ENCODE results near the gene MKKS.
"Not testable (repeated sequence)": the region's sequence is repeated elsewhere in the genome, so short reads cannot be mapped to it uniquely, and the experiment has no call there.

The MKKS gene

GRCh38 chr20:10411673-10412072, 22.3 kb downstream of the MKKS start:
- no peaks in the 10 kb centered on the region for H3K9me3 ChIP-seq (ENCODE audit: control insufficient read depth in 1 of 2, low read length in 2 of 2)
- no peak overlapping the region for H3K4me3 ChIP-seq (ENCODE audit: low read depth in 1 of 2, low read length in 2 of 2)
- H3K27me3 ChIP-seq (ENCODE audit: low read depth, low read length), result no peaks in the 10 kb centered on the region

GRCh38 chr20:10408108-10408813, 25.8 kb downstream of the MKKS start:
- peaks cover 9 to 29% of the 10 kb centered on the region in 2 donors for H3K36me3 ChIP-seq (ENCODE audit: control insufficient read depth in 1 of 2, insufficient read depth in 2 of 2, low read length in 2 of 2)
- H3K9me3 ChIP-seq (ENCODE audit: control insufficient read depth in 1 of 2, low read length in 2 of 2), result no peaks in the 10 kb centered on the region
- H3K27me3 ChIP-seq (ENCODE audit: low read depth, low read length), result no peaks in the 10 kb centered on the region

More at GRCh38 chr20:10411673-10412072, 22.3 kb downstream of the MKKS start:
- Histone ChIP-seq H3K4me1 (ENCODE audit: control insufficient read depth in 1 of 2, insufficient read depth in 2 of 2, low read length in 2 of 2) (peaks cover 0 to 6% of the 10 kb centered on the region in 2 donors), H3K36me3 (ENCODE audit: control insufficient read depth in 1 of 2, insufficient read depth in 2 of 2, low read length in 2 of 2) (peaks cover 5 to 13% of the 10 kb centered on the region in 2 donors), H3K27ac (ENCODE audit: low read length) (no peak overlapping the region)

GRCh38 chr20:10404959-10405530, 29.0 kb downstream of the MKKS start:
- Histone ChIP-seq H3K4me3 (ENCODE audit: low read depth in 1 of 2, low read length in 2 of 2) (no peak overlapping the region), H3K27me3 (ENCODE audit: low read depth, low read length) (no peaks in the 10 kb centered on the region), H3K9me3 (ENCODE audit: control insufficient read depth in 1 of 2, low read length in 2 of 2) (no peaks in the 10 kb centered on the region), H3K36me3 (ENCODE audit: control insufficient read depth in 1 of 2, insufficient read depth in 2 of 2, low read length in 2 of 2) (peaks cover 9 to 26% of the 10 kb centered on the region in 2 donors), H3K27ac (ENCODE audit: low read length) (no peak overlapping the region), H3K4me1 (ENCODE audit: control insufficient read depth in 1 of 2, insufficient read depth in 2 of 2, low read length in 2 of 2) (no peaks in the 10 kb centered on the region)

More at GRCh38 chr20:10408108-10408813, 25.8 kb downstream of the MKKS start:
- H3K27ac ChIP-seq (ENCODE audit: low read length), result no peak overlapping the region
- no peaks in the 10 kb centered on the region for H3K4me1 ChIP-seq (ENCODE audit: control insufficient read depth in 1 of 2, insufficient read depth in 2 of 2, low read length in 2 of 2)
- H3K4me3 ChIP-seq (ENCODE audit: low read depth in 1 of 2, low read length in 2 of 2), result no peak overlapping the region

- no peaks in the 10 kb centered on the region for H3K27me3 ChIP-seq (ENCODE audit: low read depth, low read length)
- no peaks in the 10 kb centered on the region for H3K4me1 ChIP-seq (ENCODE audit: control insufficient read depth in 1 of 2, insufficient read depth in 2 of 2, low read length in 2 of 2)
- H3K27ac ChIP-seq (ENCODE audit: low read length), result no peak overlapping the region
- H3K9me3 ChIP-seq (ENCODE audit: control insufficient read depth in 1 of 2, low read length in 2 of 2), result no peaks in the 10 kb centered on the region
- H3K4me3 ChIP-seq (ENCODE audit: low read depth in 1 of 2, low read length in 2 of 2), result no peak overlapping the region
- H3K36me3 ChIP-seq (ENCODE audit: control insufficient read depth in 1 of 2, insufficient read depth in 2 of 2, low read length in 2 of 2), result peaks cover 9 to 26% of the 10 kb centered on the region in 2 donors
Measured at GRCh38 chr20:10404023-10404628, 29.9 kb downstream of the MKKS start.

- Histone ChIP-seq H3K27ac (ENCODE audit: low read length) (no peak overlapping the region), H3K4me1 (ENCODE audit: control insufficient read depth in 1 of 2, insufficient read depth in 2 of 2, low read length in 2 of 2) (no peaks in the 10 kb centered on the region), H3K4me3 (ENCODE audit: low read depth in 1 of 2, low read length in 2 of 2) (no peak overlapping the region), H3K27me3 (ENCODE audit: low read depth, low read length) (no peaks in the 10 kb centered on the region), H3K9me3 (ENCODE audit: control insufficient read depth in 1 of 2, low read length in 2 of 2) (no peaks in the 10 kb centered on the region), H3K36me3 (ENCODE audit: control insufficient read depth in 1 of 2, insufficient read depth in 2 of 2, low read length in 2 of 2) (peaks cover 9 to 26% of the 10 kb centered on the region in 2 donors)
Measured at GRCh38 chr20:10402938-10403608, 30.9 kb downstream of the MKKS start.

- H3K9me3 ChIP-seq (ENCODE audit: control insufficient read depth in 1 of 2, low read length in 2 of 2), result no peaks in the 10 kb centered on the region
Measured at GRCh38 chr20:10398834-10399369, 35.1 kb downstream of the MKKS start.

GRCh38 chr20:10394752-10395151, 39.3 kb downstream of the MKKS start:
- H3K36me3 ChIP-seq (ENCODE audit: control insufficient read depth in 1 of 2, insufficient read depth in 2 of 2, low read length in 2 of 2); H3K27me3 ChIP-seq (ENCODE audit: low read depth, low read length); H3K9me3 ChIP-seq (ENCODE audit: control insufficient read depth in 1 of 2, low read length in 2 of 2); H3K27ac ChIP-seq (ENCODE audit: low read length); H3K4me3 ChIP-seq (ENCODE audit: low read depth in 1 of 2, low read length in 2 of 2); H3K4me1 ChIP-seq (ENCODE audit: control insufficient read depth in 1 of 2, insufficient read depth in 2 of 2, low read length in 2 of 2): not testable (repeated sequence)

More at GRCh38 chr20:10398834-10399369, 35.1 kb downstream of the MKKS start:
- Histone ChIP-seq H3K36me3 (ENCODE audit: control insufficient read depth in 1 of 2, insufficient read depth in 2 of 2, low read length in 2 of 2) (no peaks in the 10 kb centered on the region), H3K4me1 (ENCODE audit: control insufficient read depth in 1 of 2, insufficient read depth in 2 of 2, low read length in 2 of 2) (no peaks in the 10 kb centered on the region), H3K27me3 (ENCODE audit: low read depth, low read length) (no peaks in the 10 kb centered on the region), H3K27ac (ENCODE audit: low read length) (no peak overlapping the region), H3K4me3 (ENCODE audit: low read depth in 1 of 2, low read length in 2 of 2) (no peak overlapping the region)

- H3K9me3 ChIP-seq (ENCODE audit: control insufficient read depth in 1 of 2, low read length in 2 of 2), result no peaks in the 10 kb centered on the region
- no peaks in the 10 kb centered on the region for H3K4me1 ChIP-seq (ENCODE audit: control insufficient read depth in 1 of 2, insufficient read depth in 2 of 2, low read length in 2 of 2)
- no peak overlapping the region for H3K4me3 ChIP-seq (ENCODE audit: low read depth in 1 of 2, low read length in 2 of 2)
- H3K27me3 ChIP-seq (ENCODE audit: low read depth, low read length), result no peaks in the 10 kb centered on the region
- no peak overlapping the region for H3K27ac ChIP-seq (ENCODE audit: low read length)
- no peaks in the 10 kb centered on the region for H3K36me3 ChIP-seq (ENCODE audit: control insufficient read depth in 1 of 2, insufficient read depth in 2 of 2, low read length in 2 of 2)
Measured at GRCh38 chr20:10390709-10391108, 43.3 kb downstream of the MKKS start.

- H3K4me1 ChIP-seq (ENCODE audit: control insufficient read depth in 1 of 2, insufficient read depth in 2 of 2, low read length in 2 of 2), result no peaks in the 10 kb centered on the region
- H3K9me3 ChIP-seq (ENCODE audit: control insufficient read depth in 1 of 2, low read length in 2 of 2), result no peaks in the 10 kb centered on the region
- H3K27me3 ChIP-seq (ENCODE audit: low read depth, low read length), result no peaks in the 10 kb centered on the region
- no peaks in the 10 kb centered on the region for H3K36me3 ChIP-seq (ENCODE audit: control insufficient read depth in 1 of 2, insufficient read depth in 2 of 2, low read length in 2 of 2)
- H3K4me3 ChIP-seq (ENCODE audit: low read depth in 1 of 2, low read length in 2 of 2), result no peak overlapping the region
- H3K27ac ChIP-seq (ENCODE audit: low read length), result no peak overlapping the region
Measured at GRCh38 chr20:10388597-10388996, 45.4 kb downstream of the MKKS start.

GRCh38 chr20:10387686-10388085, 46.3 kb downstream of the MKKS start:
- Histone ChIP-seq H3K4me3 (ENCODE audit: low read depth in 1 of 2, low read length in 2 of 2) (no peak overlapping the region), H3K9me3 (ENCODE audit: control insufficient read depth in 1 of 2, low read length in 2 of 2) (no peaks in the 10 kb centered on the region), H3K36me3 (ENCODE audit: control insufficient read depth in 1 of 2, insufficient read depth in 2 of 2, low read length in 2 of 2) (no peaks in the 10 kb centered on the region), H3K27ac (ENCODE audit: low read length) (no peak overlapping the region), H3K27me3 (ENCODE audit: low read depth, low read length) (no peaks in the 10 kb centered on the region), H3K4me1 (ENCODE audit: control insufficient read depth in 1 of 2, insufficient read depth in 2 of 2, low read length in 2 of 2) (no peaks in the 10 kb centered on the region)
